Keratinocyte (primary cell): Measurements from ENCODE around the gene TRIM14. TPM values are rescaled to one million over a fixed set of nuclear protein-coding genes. Genes with fewer than 3 reads are reported as not detected.

Experiments used
- DNase-seq: peaks from one replicate; pipeline ENCODE4 v3.0.0-alpha.2; 2011; ENCODE audit warnings: low read depth, missing footprints, low spot score
- FAIRE-seq: peaks from 2 replicates; lab custom pipeline; 2011; peaks lifted over from hg19 to GRCh38; lab: Jason Lieb, UNC
- H2AFZ ChIP-seq: 2 replicates; pipeline ENCODE4 v1.6.0; 2012; ENCODE audit warnings: low read length, control low read depth, inconsistent platforms; ENCODE audit not compliant: control insufficient read depth
- H3K27ac ChIP-seq: 2 replicates; pipeline ENCODE4 v1.5.1; 2011; ENCODE audit warnings: low read length; ENCODE audit not compliant: control insufficient read depth, insufficient read depth
- H3K27me3 ChIP-seq: 3 replicates; pipeline ENCODE4 v1.6.0; 2011; ENCODE audit warnings: low read length; ENCODE audit not compliant: control insufficient read depth, insufficient read depth; ENCODE audit errors: extremely low read depth
- H3K36me3 ChIP-seq, 2 experiments: 2 replicates in 1 of 2; 3 replicates in 1 of 2; pipeline ENCODE4 v1.5.1; 2011; ENCODE audit warnings: low read length in 2 of 2, mild to moderate bottlenecking in 1 of 2; ENCODE audit not compliant: control insufficient read depth in 2 of 2, insufficient read depth in 2 of 2; ENCODE audit errors: extremely low read depth in 1 of 2
- H3K4me1 ChIP-seq: 3 replicates; pipeline ENCODE4 v1.5.1; 2011; ENCODE audit warnings: low read length; ENCODE audit not compliant: control insufficient read depth, insufficient read depth; ENCODE audit errors: extremely low read depth
- H3K4me2 ChIP-seq: 3 replicates; pipeline ENCODE4 v1.6.0; 2011; ENCODE audit warnings: low read depth, low read length; ENCODE audit not compliant: control insufficient read depth, insufficient read depth; ENCODE audit errors: extremely low read depth
- H3K4me3 ChIP-seq, 3 experiments: fragments of 200-600 bp in 1 of 3; sonication (generic) in 1 of 3; 2 replicates in 2 of 3; 3 replicates in 1 of 3; pipeline ENCODE4 v1.5.1; 2011 to 2016; ENCODE audit warnings: low read length in 3 of 3, mild to moderate bottlenecking in 3 of 3, control low read depth in 2 of 3, inconsistent platforms in 1 of 3, low read depth in 1 of 3, mixed read lengths in 1 of 3, mixed run types in 1 of 3, moderate library complexity in 1 of 3; ENCODE audit not compliant: control insufficient read depth in 2 of 3, insufficient read depth in 2 of 3; ENCODE audit errors: extremely low read depth in 1 of 3
- H3K79me2 ChIP-seq: 2 replicates; pipeline ENCODE4 v1.6.0; 2012; ENCODE audit warnings: low read length; ENCODE audit not compliant: control insufficient read depth, insufficient read depth
- H3K9ac ChIP-seq: 3 replicates; pipeline ENCODE4 v1.6.0; 2011; ENCODE audit warnings: low read length; ENCODE audit not compliant: control insufficient read depth, insufficient read depth; ENCODE audit errors: extremely low read depth
- H3K9me1 ChIP-seq: 3 replicates; pipeline ENCODE4 v1.6.0; 2011; ENCODE audit warnings: low read length; ENCODE audit not compliant: control insufficient read depth, insufficient read depth; ENCODE audit errors: extremely low read depth
- H3K9me3 ChIP-seq: 2 replicates; pipeline ENCODE4 v1.5.1; 2012; ENCODE audit warnings: low read depth, low read length; ENCODE audit not compliant: control insufficient read depth
- H4K20me1 ChIP-seq: 3 replicates; pipeline ENCODE4 v1.6.0; 2011; ENCODE audit warnings: low read length; ENCODE audit not compliant: control insufficient read depth, insufficient read depth; ENCODE audit errors: extremely low read depth
- CTCF ChIP-seq, 3 experiments: IDR thresholded peaks in 1 of 3; conservative IDR thresholded peaks in 1 of 3; optimal IDR thresholded peaks in 1 of 3; 2 replicates in 2 of 3; 3 replicates in 1 of 3; pipeline versions ENCODE3 to v1.5.1; 2011; ENCODE audit warnings: low read length in 3 of 3, mild to moderate bottlenecking in 3 of 3, moderate library complexity in 2 of 3, control low read depth in 1 of 3, inconsistent platforms in 1 of 3; ENCODE audit not compliant: insufficient read depth in 2 of 3; ENCODE audit errors: extremely low read depth in 1 of 3
- EZH2 ChIP-seq: IDR thresholded peaks from one replicate; pipeline ENCODE4 v1.6.1; 2012; ENCODE audit warnings: inconsistent platforms, mild to moderate bottlenecking, low read length, moderate library complexity
- dilution Hi-C: fragments of 300-500 bp; cut with MboI; formaldehyde crosslinking; loops from one replicate; pipeline ENCODE4 v1.7.0; 2020; ENCODE audit warnings: low sequenced_read_pairs; ENCODE audit not compliant: extremely low pct_ligation_motif_present
- polyA plus RNA-seq, 5 experiments: library from polyadenylated mRNA; depleted of rRNA in 3 of 5; stranded (reverse) in 3 of 5; stranded (forward) in 1 of 5; unstranded in 1 of 5; fragments of >200 nt; gene quantifications; 1 replicate in 1 of 5; 2 replicates in 3 of 5; 3 replicates in 1 of 5; pipeline versions ENCODE4 v1.2.1 to v1.2.3, GENCODE V29; 2011 to 2012; ENCODE audit warnings: missing spikeins in 2 of 5, low read depth in 1 of 5, low replicate concordance in 1 of 5

The TRIM14 gene
- polyA plus RNA-seq, 1 donor (not counting 4 experiments of a cell fraction or from before 2014, with no cell fraction given), result 22.1 TPM

GRCh38 chr9:98152526-98152925 lies 33.5 kb upstream of the TRIM14 start:
- no peak overlapping the region for H3K4me3 ChIP-seq
- H3K9me1 ChIP-seq, result no peaks in the 10 kb centered on the region
- peaks cover 6 to 14% of the 10 kb centered on the region in 2 experiments for H3K36me3 ChIP-seq
- H4K20me1 ChIP-seq, result no peaks in the 10 kb centered on the region
- peaks cover 3% of the 10 kb centered on the region for H3K79me2 ChIP-seq
- H3K9ac ChIP-seq, result no peak overlapping the region
- no peak overlapping the region for H3K4me2 ChIP-seq
- dilution Hi-C loops, result no loop called here
- no peak for FAIRE-seq
- no peak for TF ChIP-seq EZH2
- peaks cover 3% of the 10 kb centered on the region for H3K4me1 ChIP-seq
- H3K9me3 ChIP-seq, result no peaks in the 10 kb centered on the region
- H3K27ac ChIP-seq, result no peak overlapping the region
- no peak for DNase-seq
- H2AFZ ChIP-seq, result no peak overlapping the region
- no peaks in the 10 kb centered on the region for H3K27me3 ChIP-seq

GRCh38 chr9:98150721-98151120 lies 31.7 kb upstream of the TRIM14 start:
- Histone ChIP-seq H3K9ac (no peak overlapping the region), H3K4me3 (no peak overlapping the region), H3K9me1 (no peaks in the 10 kb centered on the region), H2AFZ (no peak overlapping the region), H3K4me1 (peaks cover 21% of the 10 kb centered on the region), H3K79me2 (peaks cover 2% of the 10 kb centered on the region), H3K36me3 (peaks cover 0 to 10% of the 10 kb centered on the region in 2 experiments), H3K9me3 (no peaks in the 10 kb centered on the region), H3K27me3 (no peaks in the 10 kb centered on the region), H3K4me2 (no peak overlapping the region), H4K20me1 (peaks cover 3% of the 10 kb centered on the region), H3K27ac (no peak overlapping the region)
- FAIRE-seq (no peak), DNase-seq (no peak)
- dilution Hi-C loops, result no loop called here
- TF ChIP-seq EZH2 (no peak), CTCF (optimal IDR thresholded peaks at IDR 0.05 in 1 of 3, IDR thresholded peaks at IDR 0.05 in 1 of 3, conservative IDR thresholded peaks at IDR 0.05 in 1 of 3; ENCODE audit: extremely low read depth in 1 of 3, insufficient read depth in 2 of 3, low read length in 3 of 3) (no peak)

- TF ChIP-seq EZH2, result no peak
- Histone ChIP-seq H3K4me3 (no peak overlapping the region), H4K20me1 (peaks cover 3% of the 10 kb centered on the region), H3K27me3 (no peaks in the 10 kb centered on the region), H2AFZ (no peak overlapping the region), H3K4me1 (peaks cover 26% of the 10 kb centered on the region), H3K9ac (no peak overlapping the region), H3K36me3 (peaks cover 0 to 14% of the 10 kb centered on the region in 2 experiments), H3K9me3 (no peaks in the 10 kb centered on the region), H3K79me2 (peaks cover 2% of the 10 kb centered on the region), H3K4me2 (no peak overlapping the region), H3K9me1 (no peaks in the 10 kb centered on the region), H3K27ac (no peak overlapping the region)
- FAIRE-seq, result no peak
- DNase-seq, result no peak
- dilution Hi-C loops, result no loop called here
Observed at GRCh38 chr9:98150164-98150563, 31.1 kb upstream of the TRIM14 start.
